ENCODE data around the gene TULP3.

Gene TULP3

DNA sequence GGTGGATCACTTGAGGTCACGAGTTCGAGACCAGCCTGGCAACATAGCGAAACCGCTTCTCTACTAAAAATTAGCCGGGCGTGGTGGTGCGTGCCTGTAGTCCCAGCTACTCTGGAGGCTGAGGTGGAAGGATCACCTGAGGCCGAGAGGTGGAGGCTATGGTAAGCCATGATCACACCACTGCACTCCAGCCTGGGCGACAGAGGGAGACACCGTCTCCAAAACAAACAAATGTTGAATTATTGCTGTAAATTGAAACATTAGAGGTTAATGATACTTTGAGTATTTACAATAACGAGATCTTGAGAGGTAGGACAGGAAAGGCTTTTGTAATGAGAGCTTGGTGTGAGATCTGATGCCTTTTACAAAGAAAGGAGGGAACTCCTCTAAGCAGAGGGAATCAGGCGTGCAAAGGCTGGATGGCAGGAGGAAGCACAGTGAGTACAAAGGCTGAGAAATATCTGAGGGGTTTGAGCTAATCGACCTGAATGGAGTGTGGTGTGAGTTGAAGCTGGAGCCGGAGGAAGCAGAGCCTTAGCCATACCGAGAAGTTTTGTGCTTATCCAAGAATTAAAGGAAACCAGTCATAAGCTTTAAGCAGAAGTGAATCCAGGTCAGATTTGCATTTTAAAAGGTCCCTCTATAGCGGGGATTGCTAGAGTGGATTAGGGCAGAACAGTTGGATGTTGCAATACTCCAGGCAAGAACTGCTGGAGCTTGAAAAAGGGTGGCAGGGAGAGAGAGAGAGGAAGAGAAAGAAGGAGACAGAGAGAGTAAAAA lies 12.5 kb upstream of the TULP3 start:
- DNase-seq, result peak; percentile 17

DNA sequence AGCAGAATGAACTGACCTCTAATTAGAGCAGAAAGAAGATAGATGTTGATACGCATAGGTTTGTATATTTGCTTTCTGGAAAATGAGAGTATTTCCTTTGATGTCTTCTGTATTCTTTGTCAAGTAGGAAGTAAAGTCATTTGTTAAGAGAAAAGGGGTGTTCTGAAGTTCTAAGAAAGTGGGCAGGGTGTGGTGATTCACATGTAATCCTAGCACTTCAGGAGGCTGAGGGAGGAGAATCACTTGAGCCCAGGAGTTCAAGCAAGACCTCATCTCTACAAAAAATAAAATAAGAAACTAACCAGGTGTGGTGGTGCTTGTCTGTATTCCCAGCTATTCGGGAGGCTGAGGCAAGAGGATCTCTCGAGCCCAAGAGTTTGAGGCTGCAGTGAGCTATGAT lies 10.8 kb upstream of the TULP3 start:
- no peak for DNase-seq

DNA sequence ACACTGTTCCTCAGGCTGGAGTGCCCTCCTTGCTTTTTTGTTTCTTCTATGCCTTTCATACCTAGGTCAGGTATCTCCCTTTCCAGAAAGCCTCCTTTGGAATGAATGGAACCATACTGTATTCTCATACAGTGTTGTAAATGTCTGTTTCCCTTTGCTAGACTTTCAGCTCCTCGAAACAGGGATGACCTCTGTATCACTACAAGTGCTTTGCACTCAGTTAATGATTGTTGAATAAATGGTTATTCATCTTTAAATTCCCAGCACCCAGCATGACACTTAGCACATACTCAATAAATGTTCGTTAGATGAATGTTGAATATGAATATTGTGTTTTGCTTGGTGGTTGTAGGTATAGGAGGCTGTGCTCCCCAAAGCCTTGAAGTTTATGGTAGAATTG lies 5.9 kb upstream of the TULP3 start:
- DNase-seq, result peak; percentile 13

DNA sequence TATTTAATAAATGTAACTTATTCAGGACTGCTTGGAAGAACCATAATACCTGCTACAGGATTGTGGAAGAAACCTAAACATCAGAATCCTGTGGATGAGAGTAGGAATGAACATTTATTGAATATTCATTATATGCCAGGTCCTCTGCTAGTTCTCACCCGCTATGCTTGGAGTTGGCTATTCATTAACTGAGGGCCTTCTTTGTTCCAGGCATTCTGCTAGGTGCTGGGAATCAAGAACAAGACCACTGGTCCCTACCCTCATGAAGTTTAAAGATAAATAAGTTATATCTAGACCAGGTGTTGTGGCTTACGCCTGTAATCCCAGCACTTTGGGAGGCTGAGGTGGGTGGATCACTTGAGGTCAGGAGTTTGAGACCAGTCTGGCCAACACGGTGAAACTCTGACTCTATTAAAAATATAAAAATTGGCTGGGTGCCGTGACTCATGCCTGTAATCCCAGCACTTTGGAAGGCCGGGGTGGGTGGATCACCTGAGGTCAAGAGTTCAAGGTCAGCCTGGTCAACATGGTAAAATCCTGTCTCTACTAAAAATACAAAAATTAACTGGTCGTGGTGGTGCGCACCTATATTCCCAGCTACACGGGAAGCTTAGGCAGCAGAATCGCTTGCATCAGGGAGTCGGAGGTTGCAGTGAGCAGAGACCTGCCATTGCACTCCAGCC lies 3.8 kb upstream of the TULP3 start:
- no peak for DNase-seq

DNA sequence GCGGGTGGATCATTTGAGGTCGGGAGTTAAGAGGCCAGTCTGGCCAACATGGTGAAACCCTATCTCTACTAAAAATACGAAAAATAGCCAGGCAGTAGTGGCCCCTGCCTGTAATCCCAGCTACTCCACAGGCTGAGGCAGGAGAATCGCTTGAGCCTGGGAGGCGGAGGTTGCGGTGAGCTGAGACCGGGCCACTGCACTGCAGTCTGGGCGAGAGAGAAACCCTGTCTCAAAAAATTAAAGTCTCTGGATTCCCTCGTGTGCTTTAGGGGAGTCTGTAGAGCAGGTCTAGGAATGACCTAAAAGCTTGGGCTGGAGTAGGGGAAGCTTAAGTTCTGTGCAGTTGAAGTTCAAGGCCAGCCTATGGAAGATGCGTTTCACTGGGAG lies 697 bp upstream of the TULP3 start:
- no peak for DNase-seq

DNA sequence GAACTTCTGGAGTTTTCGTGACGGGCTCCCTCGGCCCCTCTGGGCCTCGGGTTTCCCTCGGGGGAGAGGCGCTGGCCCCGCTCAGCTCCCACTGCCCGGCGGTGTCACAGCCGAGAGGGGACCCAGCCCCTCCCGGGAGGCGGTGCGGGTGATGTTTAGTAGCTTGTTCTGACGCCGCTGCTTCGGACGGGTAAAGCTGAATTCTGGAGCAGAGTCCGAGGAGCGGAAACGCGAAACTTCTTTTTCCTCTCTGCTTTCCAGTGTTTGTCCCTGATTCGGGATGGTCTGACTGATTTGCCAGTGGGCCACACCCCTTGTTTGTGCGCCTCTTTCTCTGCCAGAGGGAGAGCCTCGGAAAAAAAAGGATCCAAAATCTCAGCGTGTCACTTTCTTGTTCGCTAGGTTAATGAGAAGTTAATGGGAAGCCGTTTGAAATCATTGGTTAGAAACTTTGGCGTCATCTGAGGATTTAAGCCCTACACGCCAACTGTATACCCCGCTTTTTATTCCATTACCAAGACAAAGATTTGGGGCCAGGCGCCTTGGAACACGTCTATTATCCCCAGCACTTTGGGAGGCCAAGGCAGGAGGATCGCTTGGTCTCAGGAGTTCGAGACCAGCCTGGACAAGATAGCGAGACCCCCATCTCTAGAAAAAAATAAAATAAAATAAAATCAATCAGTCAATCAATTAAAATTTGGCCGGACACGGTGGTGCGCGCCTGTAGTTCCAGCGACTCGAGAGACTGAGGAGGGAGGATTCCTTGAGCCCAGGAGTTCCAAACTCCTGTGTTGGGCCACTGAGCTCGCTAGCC lies 756 bp downstream of the TULP3 start:
- peak; percentile 23 for DNase-seq

DNA sequence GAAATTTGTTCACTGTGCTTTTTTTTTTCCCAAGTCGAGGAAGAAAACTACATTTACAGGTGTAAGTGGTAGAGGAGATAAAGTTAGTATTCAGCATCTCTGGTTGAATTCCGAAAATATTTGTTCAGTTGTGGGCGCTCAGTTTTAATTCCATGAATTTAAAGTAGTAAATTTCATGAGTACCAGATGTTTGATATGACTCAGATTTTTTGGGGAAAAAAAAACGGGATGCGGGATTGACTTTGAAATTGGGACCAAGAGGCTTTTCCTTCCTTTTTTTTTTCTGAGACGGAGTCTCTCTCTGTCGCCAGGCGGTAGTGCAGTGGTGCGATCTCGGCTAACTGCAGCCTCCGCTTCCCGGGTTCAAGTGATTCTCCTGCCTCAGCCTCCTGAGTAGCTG lies 1.6 kb downstream of the TULP3 start:
- DNase-seq, result no peak

DNA sequence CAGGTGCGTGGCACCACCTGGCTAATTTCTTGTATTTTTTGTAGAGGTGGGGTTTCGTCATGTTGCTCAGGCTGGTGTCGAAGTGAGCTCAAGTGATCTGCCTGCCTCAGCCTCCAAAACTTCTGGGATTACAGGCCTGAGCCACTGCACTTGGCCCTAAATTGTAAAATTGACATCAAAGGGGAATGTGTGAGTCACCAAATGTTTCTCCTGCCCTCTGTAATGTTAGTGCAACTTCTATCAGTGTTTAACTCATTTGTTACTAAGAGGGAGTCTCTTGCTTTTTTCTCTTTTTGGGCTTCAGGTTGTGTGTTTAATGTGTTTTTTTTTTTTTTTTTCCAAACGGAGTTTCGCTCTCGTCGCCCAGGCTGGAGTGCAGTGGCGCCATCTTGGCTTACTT lies 2.3 kb downstream of the TULP3 start:
- peak; percentile 15 for DNase-seq

DNA sequence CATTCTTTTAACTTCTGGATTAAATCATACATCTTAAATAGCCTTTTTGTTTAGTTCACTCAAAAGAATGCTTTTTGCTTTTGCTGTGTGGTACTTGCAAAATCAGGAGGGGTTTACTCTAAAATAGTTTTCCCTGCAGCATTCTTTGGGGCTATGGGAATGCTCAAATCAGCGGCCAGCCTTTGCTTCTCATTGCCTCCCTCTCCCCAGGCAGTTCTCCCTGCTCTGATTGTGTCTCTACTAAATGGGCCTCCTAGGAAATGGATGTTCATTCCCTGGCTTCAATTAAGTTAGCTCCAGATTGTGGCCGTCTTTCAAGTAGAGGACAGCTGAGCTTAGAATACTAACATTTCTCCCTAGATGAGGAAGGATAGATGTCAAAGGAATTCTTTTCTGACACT lies 4.4 kb downstream of the TULP3 start:
- no peak for DNase-seq

DNA sequence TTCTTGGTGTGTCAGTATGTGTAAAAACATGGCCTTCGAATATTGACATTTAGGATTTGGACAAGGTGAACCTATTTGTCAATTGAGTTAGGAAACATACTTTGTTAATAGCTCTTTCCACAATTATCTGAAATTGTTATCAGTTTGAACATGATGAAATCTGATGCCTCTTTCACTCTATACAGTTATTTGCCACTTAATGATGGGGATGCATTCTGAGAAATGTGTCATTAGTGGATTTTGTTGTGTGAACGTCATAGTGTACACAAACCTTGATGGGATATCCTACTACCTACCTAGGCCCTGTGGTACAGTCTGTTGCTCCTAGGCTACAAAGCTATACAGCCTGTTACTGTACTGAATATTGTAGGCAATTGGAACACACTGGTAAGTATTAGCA lies 4.8 kb downstream of the TULP3 start:
- DNase-seq, result no peak

DNA sequence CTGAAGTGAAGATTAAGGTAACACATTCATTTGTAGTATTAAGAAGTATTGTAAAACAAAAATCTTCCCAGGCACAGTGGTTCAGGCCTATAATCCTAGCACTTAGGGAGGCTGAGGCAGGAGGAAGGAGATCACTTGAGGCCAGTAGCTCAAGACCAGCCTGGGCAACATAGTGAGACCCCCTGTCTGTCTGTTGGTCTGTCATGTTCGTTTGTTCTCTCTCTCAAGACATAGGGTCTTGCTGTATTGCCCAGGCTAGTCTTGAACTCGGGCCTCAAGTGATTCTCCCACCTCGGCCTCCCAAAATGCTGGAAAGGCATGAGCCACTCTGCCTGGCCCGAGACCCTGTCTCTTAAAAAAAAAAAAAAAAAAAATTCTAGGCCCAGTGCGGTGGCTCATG lies 6.7 kb downstream of the TULP3 start:
- DNase-seq, result no peak

DNA sequence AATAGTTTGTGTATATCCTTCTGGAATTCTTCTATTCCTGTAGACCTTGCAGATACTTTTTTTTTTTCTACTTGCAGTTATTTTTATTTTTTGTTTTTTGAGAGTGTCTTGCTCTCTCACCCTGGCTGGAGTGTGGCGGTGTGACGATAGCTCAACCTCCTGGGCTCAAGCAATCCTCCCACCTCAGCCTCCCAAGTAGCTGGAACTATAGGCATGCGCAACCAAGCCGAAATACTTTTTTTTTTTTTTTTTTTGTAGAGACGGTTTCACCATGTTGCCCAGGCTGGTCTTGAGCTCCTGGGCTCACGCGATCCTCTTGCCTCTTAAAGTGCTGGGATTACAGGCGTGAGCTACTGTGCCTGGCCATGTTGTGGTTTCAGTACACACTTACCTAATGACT lies 10.0 kb downstream of the TULP3 start:
- DNase-seq, result no peak

DNA sequence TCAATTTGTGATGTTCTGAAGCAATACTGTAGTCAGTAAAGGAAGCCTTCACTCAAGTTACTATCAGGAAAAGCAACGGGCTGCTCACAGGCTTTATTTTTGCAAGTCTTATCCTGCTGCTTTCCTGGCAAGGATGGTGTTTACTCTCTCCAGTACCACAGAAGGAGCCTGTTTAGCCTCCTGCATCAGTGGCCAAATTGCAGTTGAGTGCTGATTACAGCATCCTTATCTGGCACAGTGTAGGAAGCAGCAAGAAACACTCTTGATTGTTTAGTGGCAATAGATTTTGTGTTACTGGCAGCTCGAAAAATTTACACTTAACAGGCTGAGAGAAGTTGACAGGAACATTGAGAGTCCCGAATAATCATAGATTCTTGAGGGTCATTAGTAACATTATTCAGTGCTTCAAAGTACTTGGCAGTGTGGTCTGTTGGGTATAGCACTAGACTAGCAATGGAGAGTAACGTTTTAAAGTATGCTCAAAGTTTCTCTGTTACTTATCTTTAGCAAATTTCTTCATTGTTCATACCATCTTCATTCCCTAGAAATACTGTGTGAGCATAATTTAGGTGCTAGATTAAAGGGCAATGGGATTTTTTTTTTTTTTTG lies 11.7 kb downstream of the TULP3 start:
- DNase-seq, result no peak

DNA sequence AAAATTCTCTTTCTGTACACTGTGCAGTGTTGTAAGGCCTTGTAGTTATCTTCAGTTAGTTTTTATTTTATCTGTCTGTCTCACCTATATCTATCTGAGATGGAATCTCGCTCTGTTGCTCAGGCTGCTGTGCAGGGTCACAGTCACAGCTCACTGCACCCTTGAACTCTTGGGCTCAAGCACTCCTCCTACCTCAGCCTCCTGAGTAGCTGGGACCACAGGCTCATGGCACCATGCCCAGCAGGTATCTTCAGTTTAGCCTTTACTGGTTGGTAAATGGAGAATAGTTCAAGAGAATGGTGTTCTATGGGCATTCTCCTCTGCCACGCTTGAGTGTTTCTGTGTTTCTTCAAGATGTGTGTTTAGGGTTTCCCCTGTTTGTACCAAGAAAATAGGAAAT lies 13.6 kb downstream of the TULP3 start:
- peak; percentile 61 for DNase-seq

DNA sequence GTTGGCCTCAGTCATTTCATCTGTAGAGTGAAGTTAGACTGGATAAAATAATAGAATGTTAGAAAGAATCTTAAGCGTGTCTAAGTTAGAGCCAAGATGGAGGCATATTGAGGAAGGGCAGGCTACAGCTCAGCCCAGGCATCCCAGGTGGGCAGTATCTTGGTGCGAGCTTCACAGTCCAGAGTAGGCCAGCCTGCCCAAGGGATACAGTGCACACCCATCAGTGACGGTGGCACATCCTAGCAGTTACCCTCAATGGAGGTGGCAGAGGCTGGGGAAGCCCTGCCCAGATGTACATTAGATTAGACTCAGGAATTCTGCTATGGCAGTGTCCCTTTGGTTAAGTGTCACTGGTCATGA lies 21.5 kb downstream of the TULP3 start:
- DNase-seq, result no peak

DNA sequence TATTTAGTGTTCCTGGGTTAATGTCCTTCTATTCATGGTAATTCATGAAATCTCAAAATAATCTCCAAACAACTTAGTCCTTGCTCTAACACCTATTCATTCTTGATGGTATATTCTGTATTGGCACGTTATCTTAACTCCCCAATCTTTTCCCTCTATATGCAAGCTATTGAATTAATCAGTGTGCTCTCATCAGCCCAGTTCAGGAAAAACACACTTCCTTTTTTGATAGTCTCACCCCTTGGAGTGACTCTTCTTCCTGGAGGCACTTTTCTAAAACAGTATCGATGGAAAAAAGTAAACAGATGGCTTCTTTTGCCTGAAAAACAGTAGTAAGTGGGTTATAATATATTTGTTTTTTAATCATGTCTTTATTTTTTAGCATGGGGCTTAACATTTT lies 28.6 kb downstream of the TULP3 start:
- DNase-seq, result no peak

DNA sequence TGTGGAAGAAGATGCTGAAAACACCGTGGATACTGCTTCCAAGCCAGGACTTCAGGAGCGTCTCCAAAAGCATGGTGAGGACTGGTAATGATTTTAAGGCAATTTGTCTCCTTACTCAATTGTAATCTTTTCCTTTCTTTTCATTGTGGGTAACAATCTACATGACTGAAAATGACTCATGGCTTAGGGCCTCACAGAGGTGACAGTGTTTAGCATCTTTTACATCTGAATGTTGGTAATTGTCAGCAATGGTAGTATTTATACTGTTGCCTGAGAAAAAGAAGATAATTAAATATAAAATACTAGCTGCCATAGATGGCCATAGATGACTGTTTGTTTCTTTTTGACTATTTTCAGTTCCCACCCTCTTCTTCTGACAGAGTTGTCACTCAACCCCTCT lies 31.6 kb downstream of the TULP3 start:
- DNase-seq, result no peak

DNA sequence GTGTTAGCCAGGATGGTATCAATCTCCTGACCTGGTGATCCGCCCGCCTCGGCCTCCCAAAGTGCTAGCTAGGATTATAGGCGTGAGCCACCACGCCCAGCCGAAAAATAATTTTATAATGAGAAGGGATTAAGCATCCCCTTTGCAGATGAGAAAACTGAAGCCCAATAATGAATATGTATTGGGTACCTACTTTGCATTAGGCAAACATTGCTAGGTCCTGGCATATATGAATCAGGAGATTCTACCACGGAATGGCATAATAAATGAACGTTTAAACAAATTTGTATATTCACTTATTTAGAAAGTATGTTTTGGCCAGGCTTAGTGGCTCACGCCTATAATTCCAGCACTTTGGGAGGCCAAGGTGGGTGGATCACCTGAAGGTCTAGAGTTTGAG lies 32.4 kb downstream of the TULP3 start:
- no peak for DNase-seq

DNA sequence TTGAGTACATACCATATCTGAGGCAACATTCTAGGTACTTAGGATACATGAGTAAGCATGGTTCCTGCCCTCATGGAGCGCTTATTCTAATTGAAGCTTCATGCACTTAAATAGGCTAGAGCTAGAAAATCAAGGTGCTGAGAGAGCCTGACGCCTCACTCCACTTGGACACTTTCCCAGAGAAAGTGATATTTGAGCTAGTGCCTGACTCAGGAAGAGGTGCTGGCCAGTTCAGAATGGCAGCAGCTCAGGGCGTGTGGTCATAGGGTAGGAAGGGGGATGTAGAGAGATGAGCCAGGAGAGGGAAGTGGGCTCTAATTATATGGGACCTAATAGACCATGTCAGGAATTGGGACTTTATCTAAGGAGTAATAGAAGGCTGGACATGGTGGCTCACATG lies 33.3 kb downstream of the TULP3 start:
- no peak for DNase-seq

DNA sequence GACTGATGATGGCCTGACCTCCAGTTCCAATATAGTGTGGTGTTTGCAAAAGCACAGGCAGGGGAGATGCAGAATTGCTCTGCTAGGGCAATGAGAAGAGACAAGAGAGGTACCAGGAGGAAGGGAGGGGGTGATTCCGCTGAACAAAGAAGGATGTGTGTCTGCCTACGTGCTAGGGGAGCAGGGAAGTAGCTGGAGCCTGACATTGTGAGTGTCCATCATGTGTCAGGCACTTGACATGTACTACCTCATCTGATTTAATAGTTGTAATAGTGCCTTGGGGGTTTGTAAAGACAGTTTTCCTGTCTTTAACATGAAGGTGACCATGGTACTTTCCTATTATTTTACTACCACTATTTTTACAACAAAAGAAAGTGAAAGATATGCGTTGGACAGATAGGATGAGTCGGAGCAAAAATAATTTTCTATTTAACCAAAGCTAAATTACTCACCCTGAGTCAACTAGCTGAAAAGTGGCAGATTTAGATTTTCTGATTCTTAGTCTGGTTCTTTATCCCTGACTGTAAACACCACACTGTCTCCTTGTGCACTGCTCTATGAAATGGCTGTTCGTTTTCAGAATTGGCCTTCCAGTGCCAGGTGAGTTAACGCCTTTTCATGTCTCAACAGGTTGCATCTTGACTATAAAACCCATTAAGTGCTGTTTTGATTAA lies 34.8 kb downstream of the TULP3 start:
- DNase-seq, result peak; percentile 12

DNA sequence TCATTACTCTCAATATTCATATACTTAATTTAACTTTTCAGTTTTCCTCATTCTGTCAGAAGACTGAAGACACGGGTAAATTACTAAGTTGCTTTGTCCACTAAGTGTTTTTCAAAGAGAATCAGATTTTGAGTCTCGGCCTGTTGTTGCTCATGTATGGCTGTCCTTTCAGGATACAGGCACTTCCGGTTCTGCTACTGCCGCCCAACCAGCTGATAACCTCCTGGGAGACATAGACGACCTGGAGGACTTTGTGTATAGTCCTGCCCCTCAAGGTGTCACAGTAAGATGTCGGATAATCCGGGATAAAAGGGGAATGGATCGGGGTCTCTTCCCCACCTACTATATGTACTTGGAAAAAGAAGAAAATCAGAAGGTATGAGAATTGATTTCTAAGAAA lies 40.2 kb downstream of the TULP3 start:
- DNase-seq, result no peak

DNA sequence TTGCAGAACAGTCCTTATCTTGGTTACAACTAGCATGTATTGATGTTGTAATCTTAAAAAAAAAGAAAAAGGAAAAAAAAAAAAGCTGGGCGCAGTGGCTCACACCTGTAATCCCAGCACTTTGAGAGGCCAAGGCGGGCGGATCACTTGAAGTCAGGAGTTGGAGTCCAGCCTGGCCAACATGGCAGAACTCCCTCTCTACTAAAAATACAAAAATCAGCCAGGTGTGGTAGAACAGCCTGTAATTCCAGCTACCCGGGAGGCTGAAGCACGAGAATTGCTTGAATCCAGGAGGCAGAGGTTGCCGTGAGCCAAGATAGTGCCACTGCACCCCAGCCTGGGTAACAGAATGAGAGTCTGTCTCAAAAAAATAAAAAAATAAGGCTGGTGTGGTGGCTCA lies 42.9 kb downstream of the TULP3 start:
- DNase-seq, result no peak

DNA sequence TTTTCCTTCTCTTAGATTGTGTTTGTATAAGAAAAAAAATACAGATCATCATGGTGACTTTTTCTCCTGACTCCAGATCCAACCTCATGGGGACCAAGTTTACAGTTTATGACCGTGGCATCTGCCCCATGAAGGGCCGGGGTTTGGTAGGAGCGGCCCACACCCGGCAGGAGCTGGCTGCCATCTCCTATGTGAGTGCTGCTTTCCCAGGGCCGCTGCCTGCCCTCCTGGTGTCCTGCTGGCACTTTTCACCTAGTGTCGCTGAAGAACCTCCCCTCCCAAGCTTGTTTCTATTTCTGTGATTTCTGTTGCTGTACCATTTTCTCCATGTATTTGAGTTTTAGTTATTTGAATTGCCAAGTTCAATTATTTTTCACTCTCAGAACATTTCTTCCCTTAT lies 43.7 kb downstream of the TULP3 start:
- DNase-seq, result no peak
